ENCODE results near the gene SLC25A21.

The SLC25A21 gene

GRCh38 chr14:37045340-37046061 lies 126.9 kb downstream of the SLC25A21 start:
- no peak for DNase-seq (ENCODE audit: low read depth)

GRCh38 chr14:37037636-37038387 lies 134.6 kb downstream of the SLC25A21 start:
- no peak for DNase-seq (ENCODE audit: low read depth)

GRCh38 chr14:37036669-37037341 lies 135.6 kb downstream of the SLC25A21 start:
- no peak for DNase-seq (ENCODE audit: low read depth)

- DNase-seq (ENCODE audit: low read depth) = no peak
Observed at GRCh38 chr14:37035401-37035800, 137.0 kb downstream of the SLC25A21 start.

GRCh38 chr14:37034410-37035285 lies 137.8 kb downstream of the SLC25A21 start:
- DNase-seq (ENCODE audit: low read depth) = peak; percentile 46

GRCh38 chr14:37032863-37033262 lies 139.5 kb downstream of the SLC25A21 start:
- no peak for DNase-seq (ENCODE audit: low read depth)

- DNase-seq (ENCODE audit: low read depth) = no peak
Observed at GRCh38 chr14:37027188-37027824, 145.1 kb downstream of the SLC25A21 start.

- DNase-seq (ENCODE audit: low read depth) = no peak
Observed at GRCh38 chr14:37023875-37024565, 148.4 kb downstream of the SLC25A21 start.

- no peak for DNase-seq (ENCODE audit: low read depth)
Observed at GRCh38 chr14:37021390-37021789, 151.0 kb downstream of the SLC25A21 start.

GRCh38 chr14:37019488-37019887 lies 152.9 kb downstream of the SLC25A21 start:
- no peak for DNase-seq (ENCODE audit: low read depth)

GRCh38 chr14:37018571-37019240 lies 153.7 kb downstream of the SLC25A21 start:
- no peak for DNase-seq (ENCODE audit: low read depth)

GRCh38 chr14:37013078-37013477 lies 159.3 kb downstream of the SLC25A21 start:
- DNase-seq (ENCODE audit: low read depth) = no peak

GRCh38 chr14:36998686-36999085 lies 173.7 kb downstream of the SLC25A21 start:
- DNase-seq (ENCODE audit: low read depth) = no peak

GRCh38 chr14:36997843-36998242 lies 174.6 kb downstream of the SLC25A21 start:
- no peak for DNase-seq (ENCODE audit: low read depth)

- no peak for DNase-seq (ENCODE audit: low read depth)
Observed at GRCh38 chr14:36996857-36997590, 175.4 kb downstream of the SLC25A21 start.

- DNase-seq (ENCODE audit: low read depth) = peak; percentile 21
Observed at GRCh38 chr14:36996133-36996856, 176.1 kb downstream of the SLC25A21 start.

GRCh38 chr14:36989806-36990205 lies 182.6 kb downstream of the SLC25A21 start:
- DNase-seq (ENCODE audit: low read depth) = no peak

GRCh38 chr14:36988989-36989388 lies 183.4 kb downstream of the SLC25A21 start:
- DNase-seq (ENCODE audit: low read depth) = no peak

GRCh38 chr14:36988568-36988967 lies 183.8 kb downstream of the SLC25A21 start:
- DNase-seq (ENCODE audit: low read depth) = no peak
